A549 treated with CORT108297 at 1 μM for 4 hours (cell line): ENCODE measurements around the gene ZNF273. TPM values are rescaled to one million over a fixed set of nuclear protein-coding genes. Genes with fewer than 3 reads are reported as not detected.

Source experiments
- total RNA-seq: library from RNA; stranded (reverse); fragments of 200-300 nt; extraction: Qiagen RNA extraction; gene quantifications from 5 replicates; pipeline ENCODE4 v1.2.3, GENCODE V29; 2022

The ZNF273 gene
- 2.2 to 2.9 TPM (median 2.7 TPM) in 5 replicates for total RNA-seq

DNA sequence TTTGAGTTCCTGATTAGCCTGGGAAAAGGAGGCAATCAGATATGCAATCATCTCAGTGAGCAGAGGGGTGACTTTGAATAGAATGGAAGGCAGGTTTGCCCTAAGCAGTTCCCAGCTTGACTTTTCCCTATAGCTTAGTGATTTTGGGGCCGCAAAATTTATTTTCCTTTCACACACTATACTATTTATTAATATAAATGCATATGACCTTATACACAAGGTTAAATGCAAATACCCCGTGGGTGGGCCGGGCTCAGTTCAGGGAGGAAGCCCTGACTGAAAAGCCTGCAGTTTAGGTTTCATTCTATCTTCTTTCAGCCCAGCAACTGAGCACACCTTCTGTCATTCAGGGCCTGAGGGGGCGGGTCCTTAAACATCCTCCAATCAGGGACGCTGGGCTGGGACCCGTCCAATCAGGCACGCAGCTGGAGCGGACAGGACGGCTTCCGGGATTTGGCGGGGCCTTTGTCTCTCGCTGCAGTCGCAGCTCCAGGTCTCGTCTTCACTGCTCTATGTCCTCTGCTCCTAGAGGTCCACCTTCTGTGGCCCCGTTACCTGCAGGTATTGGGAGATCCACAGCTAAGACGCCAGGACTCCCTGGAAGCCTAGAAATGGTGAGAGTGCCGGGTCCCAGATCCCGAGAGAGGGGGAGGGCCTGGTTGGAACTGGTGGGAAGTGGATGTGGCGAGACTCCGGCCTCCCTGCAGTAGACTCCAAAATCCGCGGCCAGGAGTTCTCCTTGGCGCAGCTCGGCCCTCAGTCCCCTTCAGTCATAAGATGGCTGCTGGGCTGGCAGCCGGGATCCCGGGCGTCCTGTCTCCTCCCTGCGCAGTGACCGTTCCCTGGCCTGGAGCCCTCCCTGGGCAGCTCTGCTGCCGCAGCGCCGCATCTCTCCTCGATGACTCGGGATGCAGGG is at the start of gene ZNF273:
Gene ZNF273 (plus strand): TSS at position 468 of the 916 bp plus-strand sequence. CDS start 45 bp downstream, at position 513.

Other genes with a start within 250 kb of the ZNF273 start
- 2.0 to 2.6 TPM (median 2.5 TPM) in 5 replicates for gene ZNF107, start 237.1 kb upstream of the ZNF273 start, total RNA-seq
- gene ZNF138, start 108.8 kb upstream of the ZNF273 start, total RNA-seq = 2.8 to 3.8 TPM (median 3.3 TPM) in 5 replicates
- 0.16 to 0.28 TPM (median 0.20 TPM) in 5 replicates for gene ZNF117, start 87.8 kb downstream of the ZNF273 start, total RNA-seq
- gene ERV3-1, start 103.4 kb downstream of the ZNF273 start, total RNA-seq = 2.5 to 5.5 TPM (median 3.4 TPM) in 5 replicates